Measurements from ENCODE around the gene HMGXB4. TPM values are rescaled to one million over a fixed set of nuclear protein-coding genes. Genes with fewer than 3 reads are reported as not detected.

Gene HMGXB4
- total and polyA plus RNA-seq, 9 of the 15 experiments (the other 6 are each of a cell fraction or from before 2014, with no cell fraction given), result 9.9 to 31.4 (median 24.8) TPM

GRCh38 chr22:35212009-35212408 is 45.3 kb upstream of the HMGXB4 start (continued):
- no peak for TF ChIP-seq PTBP1 (IDR thresholded peaks at IDR 0.05; ENCODE audit: low read depth, low read length)
- no peak for TF ChIP-seq RBBP5 (IDR thresholded peaks at IDR 0.05; ENCODE audit: borderline replicate concordance, insufficient read depth, low read length, poor library complexity, severe bottlenecking)
- peak in 1 of 2 experiments; percentile 30; a peak in 1 of 4 replicates for TF ChIP-seq ZNF318 (IDR thresholded peaks at IDR 0.05; ENCODE audit: borderline replicate concordance in 1 of 2, low read depth in 1 of 2)
- TF ChIP-seq FOSL1 (tag; conservative IDR thresholded peaks at IDR 0.05), result peak; percentile 94
- TF ChIP-seq PRDM10 (IDR thresholded peaks at IDR 0.05; ENCODE audit: partially characterized antibody), result no peak
- TF ChIP-seq BCL6 (CRISPR knock-in tag; IDR thresholded peaks at IDR 0.05), result no peak
- TF ChIP-seq CTCF (IDR thresholded peaks at IDR 0.05 in 2 of 3, conservative IDR thresholded peaks at IDR 0.05 in 1 of 3; ENCODE audit: insufficient read depth in 2 of 3, low read depth in 1 of 3, low read length in 3 of 3), result no peak
- TF ChIP-seq SIN3A (IDR thresholded peaks at IDR 0.05; ENCODE audit: borderline replicate concordance in 2 of 2, control insufficient read depth in 1 of 2, low read depth in 2 of 2, low read length in 2 of 2), result peak in 1 of 2 experiments; percentile 44; a peak in 1 of 4 replicates
- peak; percentile 76 for TF ChIP-seq NEUROD1 (IDR thresholded peaks at IDR 0.05; ENCODE audit: borderline replicate concordance, low read depth, low read length, partially characterized antibody)
- TF ChIP-seq EP400 (IDR thresholded peaks at IDR 0.05), result peak; percentile 62
- TF ChIP-seq U2AF1 (optimal IDR thresholded peaks at IDR 0.05; ENCODE audit: low read depth, low read length), result no peak
- TF ChIP-seq ZKSCAN1 (IDR thresholded peaks at IDR 0.05; ENCODE audit: low read depth, low read length), result no peak
- peak; percentile 94 for TF ChIP-seq MTA2 (IDR thresholded peaks at IDR 0.05; ENCODE audit: low read depth)
- peak; percentile 98 for TF ChIP-seq CBFA2T3 (IDR thresholded peaks at IDR 0.05)
